Hindlimb muscle (tissue), 1 donor: ENCODE measurements around the gene TTC39C. TPM values are rescaled to one million over a fixed set of nuclear protein-coding genes. Genes with fewer than 3 reads are reported as not detected.

ENCODE experiments used
- DNase-seq: peaks from one replicate; pipeline ENCODE4 v3.0.0-alpha.2; 2013
- polyA plus RNA-seq: library from polyadenylated mRNA; unstranded; fragments of 120-200 nt; gene quantifications from one replicate; pipeline ENCODE4 v1.2.1, GENCODE V29; 2013; ENCODE audit not compliant: insufficient read length

The TTC39C gene
- polyA plus RNA-seq, 1 donor, result 4.1 TPM

- no peak for DNase-seq
Measured at GRCh38 chr18:24089515-24090337, 75.2 kb downstream of the TTC39C start.

GRCh38 chr18:24090876-24091275 lies 76.3 kb downstream of the TTC39C start:
- no peak for DNase-seq

- DNase-seq, result no peak
Measured at GRCh38 chr18:24094561-24094960, 80.0 kb downstream of the TTC39C start.

- no peak for DNase-seq
Measured at GRCh38 chr18:24095976-24096375, 81.4 kb downstream of the TTC39C start.

GRCh38 chr18:24103320-24104021 lies 88.9 kb downstream of the TTC39C start:
- no peak for DNase-seq

- DNase-seq, result no peak
Measured at GRCh38 chr18:24104486-24104885, 89.9 kb downstream of the TTC39C start.

GRCh38 chr18:24108641-24109040 lies 94.1 kb downstream of the TTC39C start:
- no peak for DNase-seq

- no peak for DNase-seq
Measured at GRCh38 chr18:24111936-24112335, 97.4 kb downstream of the TTC39C start.

- no peak for DNase-seq
Measured at GRCh38 chr18:24112464-24112863, 97.9 kb downstream of the TTC39C start.

- no peak for DNase-seq
Measured at GRCh38 chr18:24112874-24113615, 98.5 kb downstream of the TTC39C start.

- DNase-seq, result no peak
Measured at GRCh38 chr18:24114924-24115549, 100.5 kb downstream of the TTC39C start.

GRCh38 chr18:24115628-24116027 lies 101.1 kb downstream of the TTC39C start:
- DNase-seq, result no peak

GRCh38 chr18:24118750-24119577 lies 104.4 kb downstream of the TTC39C start:
- DNase-seq, result peak; percentile 76

- DNase-seq, result no peak
Measured at GRCh38 chr18:24120676-24121075, 106.1 kb downstream of the TTC39C start.

GRCh38 chr18:24121625-24122024 lies 107.1 kb downstream of the TTC39C start:
- DNase-seq, result no peak

GRCh38 chr18:24126155-24126961 lies 111.8 kb downstream of the TTC39C start:
- no peak for DNase-seq

GRCh38 chr18:24127735-24128134 lies 113.2 kb downstream of the TTC39C start:
- DNase-seq, result no peak

- no peak for DNase-seq
Measured at GRCh38 chr18:24128700-24129099, 114.1 kb downstream of the TTC39C start.

- DNase-seq, result no peak
Measured at GRCh38 chr18:24130494-24130893, 115.9 kb downstream of the TTC39C start.

GRCh38 chr18:24136967-24137373 lies 122.4 kb downstream of the TTC39C start:
- DNase-seq, result no peak

GRCh38 chr18:24138409-24138788 lies 123.8 kb downstream of the TTC39C start:
- DNase-seq, result no peak
